Keratinocyte (primary cell): ENCODE results near the gene SRRM5. TPM values are rescaled to one million over a fixed set of nuclear protein-coding genes. Genes with fewer than 3 reads are reported as not detected.
A peak's percentile ranks its signal among the peaks of the same experiment; 100 is the strongest.
"Not testable (repeated sequence)": the region's sequence is repeated elsewhere in the genome, so short reads cannot be mapped to it uniquely, and the experiment has no call there.

ENCODE experiments used
- DNase-seq: peaks from one replicate; pipeline ENCODE4 v3.0.0-alpha.2; 2011; ENCODE audit warnings: low read depth, missing footprints, low spot score
- FAIRE-seq: peaks from 2 replicates; lab custom pipeline; 2011; peaks lifted over from hg19 to GRCh38; lab: Jason Lieb, UNC
- H2AFZ ChIP-seq: 2 replicates; pipeline ENCODE4 v1.6.0; 2012; ENCODE audit warnings: low read length, control low read depth, inconsistent platforms; ENCODE audit not compliant: control insufficient read depth
- H3K27ac ChIP-seq: 2 replicates; pipeline ENCODE4 v1.5.1; 2011; ENCODE audit warnings: low read length; ENCODE audit not compliant: control insufficient read depth, insufficient read depth
- H3K27me3 ChIP-seq: 3 replicates; pipeline ENCODE4 v1.6.0; 2011; ENCODE audit warnings: low read length; ENCODE audit not compliant: control insufficient read depth, insufficient read depth; ENCODE audit errors: extremely low read depth
- H3K36me3 ChIP-seq, 2 experiments: 2 replicates in 1 of 2; 3 replicates in 1 of 2; pipeline ENCODE4 v1.5.1; 2011; ENCODE audit warnings: low read length in 2 of 2, mild to moderate bottlenecking in 1 of 2; ENCODE audit not compliant: control insufficient read depth in 2 of 2, insufficient read depth in 2 of 2; ENCODE audit errors: extremely low read depth in 1 of 2
- H3K4me1 ChIP-seq: 3 replicates; pipeline ENCODE4 v1.5.1; 2011; ENCODE audit warnings: low read length; ENCODE audit not compliant: control insufficient read depth, insufficient read depth; ENCODE audit errors: extremely low read depth
- H3K4me2 ChIP-seq: 3 replicates; pipeline ENCODE4 v1.6.0; 2011; ENCODE audit warnings: low read depth, low read length; ENCODE audit not compliant: control insufficient read depth, insufficient read depth; ENCODE audit errors: extremely low read depth
- H3K4me3 ChIP-seq, 3 experiments: fragments of 200-600 bp in 1 of 3; sonication (generic) in 1 of 3; 2 replicates in 2 of 3; 3 replicates in 1 of 3; pipeline ENCODE4 v1.5.1; 2011 to 2016; ENCODE audit warnings: low read length in 3 of 3, mild to moderate bottlenecking in 3 of 3, control low read depth in 2 of 3, inconsistent platforms in 1 of 3, low read depth in 1 of 3, mixed read lengths in 1 of 3, mixed run types in 1 of 3, moderate library complexity in 1 of 3; ENCODE audit not compliant: control insufficient read depth in 2 of 3, insufficient read depth in 2 of 3; ENCODE audit errors: extremely low read depth in 1 of 3
- H3K79me2 ChIP-seq: 2 replicates; pipeline ENCODE4 v1.6.0; 2012; ENCODE audit warnings: low read length; ENCODE audit not compliant: control insufficient read depth, insufficient read depth
- H3K9ac ChIP-seq: 3 replicates; pipeline ENCODE4 v1.6.0; 2011; ENCODE audit warnings: low read length; ENCODE audit not compliant: control insufficient read depth, insufficient read depth; ENCODE audit errors: extremely low read depth
- H3K9me1 ChIP-seq: 3 replicates; pipeline ENCODE4 v1.6.0; 2011; ENCODE audit warnings: low read length; ENCODE audit not compliant: control insufficient read depth, insufficient read depth; ENCODE audit errors: extremely low read depth
- H3K9me3 ChIP-seq: 2 replicates; pipeline ENCODE4 v1.5.1; 2012; ENCODE audit warnings: low read depth, low read length; ENCODE audit not compliant: control insufficient read depth
- H4K20me1 ChIP-seq: 3 replicates; pipeline ENCODE4 v1.6.0; 2011; ENCODE audit warnings: low read length; ENCODE audit not compliant: control insufficient read depth, insufficient read depth; ENCODE audit errors: extremely low read depth
- CTCF ChIP-seq, 3 experiments: IDR thresholded peaks in 1 of 3; conservative IDR thresholded peaks in 1 of 3; optimal IDR thresholded peaks in 1 of 3; 2 replicates in 2 of 3; 3 replicates in 1 of 3; pipeline versions ENCODE3 to v1.5.1; 2011; ENCODE audit warnings: low read length in 3 of 3, mild to moderate bottlenecking in 3 of 3, moderate library complexity in 2 of 3, control low read depth in 1 of 3, inconsistent platforms in 1 of 3; ENCODE audit not compliant: insufficient read depth in 2 of 3; ENCODE audit errors: extremely low read depth in 1 of 3
- EZH2 ChIP-seq: IDR thresholded peaks from one replicate; pipeline ENCODE4 v1.6.1; 2012; ENCODE audit warnings: inconsistent platforms, mild to moderate bottlenecking, low read length, moderate library complexity
- dilution Hi-C: fragments of 300-500 bp; cut with MboI; formaldehyde crosslinking; loops from one replicate; pipeline ENCODE4 v1.7.0; 2020; ENCODE audit warnings: low sequenced_read_pairs; ENCODE audit not compliant: extremely low pct_ligation_motif_present
- polyA plus RNA-seq, 5 experiments: library from polyadenylated mRNA; depleted of rRNA in 3 of 5; stranded (reverse) in 3 of 5; stranded (forward) in 1 of 5; unstranded in 1 of 5; fragments of >200 nt; gene quantifications; 1 replicate in 1 of 5; 2 replicates in 3 of 5; 3 replicates in 1 of 5; pipeline versions ENCODE4 v1.2.1 to v1.2.3, GENCODE V29; 2011 to 2012; ENCODE audit warnings: missing spikeins in 2 of 5, low read depth in 1 of 5, low replicate concordance in 1 of 5

The SRRM5 gene
- polyA plus RNA-seq, 1 donor (not counting 4 experiments of a cell fraction or from before 2014, with no cell fraction given): 0.03 TPM

DNA sequence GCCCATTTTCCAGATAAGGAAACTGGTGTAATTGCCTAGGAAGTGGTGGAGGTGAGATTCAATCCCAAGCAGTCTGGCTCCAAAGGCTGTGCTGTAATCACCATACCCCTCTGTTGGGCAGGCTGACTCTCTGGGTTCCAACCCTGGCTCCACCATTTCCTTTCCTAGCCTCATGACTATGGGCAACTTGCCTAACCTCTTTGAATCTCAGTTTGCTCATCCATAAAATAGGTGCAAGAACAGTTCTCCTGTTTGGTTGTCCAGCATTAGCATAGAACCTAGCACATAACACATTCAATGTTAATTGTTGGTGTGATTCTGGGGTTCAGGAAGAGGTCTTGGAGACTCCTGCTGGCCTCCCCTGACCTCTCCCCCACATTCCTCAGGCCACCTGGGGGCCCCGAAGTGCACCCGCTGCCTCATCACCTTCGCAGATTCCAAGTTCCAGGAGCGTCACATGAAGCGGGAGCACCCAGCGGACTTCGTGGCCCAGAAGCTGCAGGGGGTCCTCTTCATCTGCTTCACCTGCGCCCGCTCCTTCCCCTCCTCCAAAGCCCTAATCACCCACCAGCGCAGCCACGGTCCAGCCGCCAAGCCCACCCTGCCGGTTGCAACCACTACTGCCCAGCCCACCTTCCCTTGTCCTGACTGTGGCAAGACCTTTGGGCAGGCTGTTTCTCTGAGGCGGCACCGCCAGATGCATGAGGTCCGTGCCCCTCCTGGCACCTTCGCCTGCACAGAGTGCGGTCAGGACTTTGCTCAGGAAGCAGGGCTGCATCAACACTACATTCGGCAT lies 13.2 kb upstream of the SRRM5 start:
- no peak for TF ChIP-seq CTCF (optimal IDR thresholded peaks at IDR 0.05 in 1 of 3, IDR thresholded peaks at IDR 0.05 in 1 of 3, conservative IDR thresholded peaks at IDR 0.05 in 1 of 3; ENCODE audit: extremely low read depth in 1 of 3, insufficient read depth in 2 of 3, low read length in 3 of 3)
- no peak for TF ChIP-seq EZH2
- Histone ChIP-seq H3K9ac (no peak overlapping the region), H3K79me2 (peaks cover 45% of the 10 kb centered on the region), H3K27me3 (no peaks in the 10 kb centered on the region), H3K4me3 (no peak overlapping the region), H3K4me2 (no peak overlapping the region), H3K9me1 (no peaks in the 10 kb centered on the region), H3K27ac (no peak overlapping the region), H3K36me3 (peaks cover 22 to 31% of the 10 kb centered on the region in 2 experiments), H4K20me1 (peaks cover 5% of the 10 kb centered on the region), H3K9me3 (no peaks in the 10 kb centered on the region), H2AFZ (no peak overlapping the region), H3K4me1 (peaks cover 24% of the 10 kb centered on the region)
- no peak for DNase-seq
- dilution Hi-C loops: no loop called here
- FAIRE-seq: no peak

GRCh38 chr19:43599635-43600295 lies 12.1 kb upstream of the SRRM5 start:
- FAIRE-seq (no peak), DNase-seq (no peak)
- dilution Hi-C loops: no loop called here

DNA sequence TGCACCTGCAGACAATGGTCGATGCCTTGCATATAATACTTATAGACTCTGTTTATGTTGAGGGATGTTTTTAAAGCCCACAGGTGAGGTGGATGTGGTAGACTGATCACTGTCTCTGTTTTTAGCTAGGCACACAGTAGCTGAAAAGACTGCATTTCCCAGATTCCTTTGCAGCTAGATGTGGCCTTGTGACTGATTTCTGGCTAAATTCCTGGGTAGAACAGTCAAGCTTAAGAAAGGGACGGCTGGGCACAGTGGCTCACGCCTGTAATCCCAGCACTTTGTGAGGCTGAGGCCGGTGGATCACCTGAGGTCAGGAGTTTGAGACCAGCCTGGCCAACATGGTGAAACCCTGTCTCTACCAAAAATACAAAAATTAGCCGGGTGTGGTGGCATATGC lies 11.6 kb upstream of the SRRM5 start:
- DNase-seq, H3K27ac ChIP-seq, H3K4me3 ChIP-seq, H3K9ac ChIP-seq, H4K20me1 ChIP-seq, H3K27me3 ChIP-seq, H2AFZ ChIP-seq, H3K4me2 ChIP-seq, dilution Hi-C loops, H3K9me3 ChIP-seq, H3K9me1 ChIP-seq, FAIRE-seq: not testable (repeated sequence)
- Histone ChIP-seq H3K79me2 (peaks cover 28% of the 10 kb centered on the region), H3K36me3 (peaks cover 22 to 23% of the 10 kb centered on the region in 2 experiments), H3K4me1 (peaks cover 14% of the 10 kb centered on the region)

More at GRCh38 chr19:43599635-43600295, 12.1 kb upstream of the SRRM5 start:
- H3K27ac ChIP-seq: no peak overlapping the region
- no peak overlapping the region for H3K4me2 ChIP-seq
- no peaks in the 10 kb centered on the region for H3K27me3 ChIP-seq
- no peaks in the 10 kb centered on the region for H4K20me1 ChIP-seq
- H3K36me3 ChIP-seq: peaks cover 22 to 23% of the 10 kb centered on the region in 2 experiments
- no peaks in the 10 kb centered on the region for H3K9me3 ChIP-seq
- H3K4me1 ChIP-seq: peaks cover 14% of the 10 kb centered on the region
- no peaks in the 10 kb centered on the region for H3K9me1 ChIP-seq
- TF ChIP-seq EZH2 (no peak), CTCF (optimal IDR thresholded peaks at IDR 0.05 in 1 of 3, IDR thresholded peaks at IDR 0.05 in 1 of 3, conservative IDR thresholded peaks at IDR 0.05 in 1 of 3; ENCODE audit: extremely low read depth in 1 of 3, insufficient read depth in 2 of 3, low read length in 3 of 3) (peak in 1 of 3 experiments; percentile 28)
- no peak overlapping the region for H3K4me3 ChIP-seq
- H3K79me2 ChIP-seq: peaks cover 34% of the 10 kb centered on the region
- H3K9ac ChIP-seq: no peak overlapping the region
- no peak overlapping the region for H2AFZ ChIP-seq
